Endodermal cell (in vitro differentiated cells): ENCODE measurements around the gene JAK3. TPM values are rescaled to one million over a fixed set of nuclear protein-coding genes. Genes with fewer than 3 reads are reported as not detected.

Source experiments
- DNase-seq: peaks from one replicate; pipeline ENCODE4 v3.0.0-alpha.2; 2017
- H3K27ac ChIP-seq: 2 replicates; pipeline ENCODE4 v1.5.1; 2013; ENCODE audit warnings: mild to moderate bottlenecking, low read depth, low read length, moderate library complexity
- H3K27me3 ChIP-seq: 2 replicates; pipeline ENCODE4 v1.6.1; 2013; ENCODE audit warnings: mild to moderate bottlenecking, low read length, moderate library complexity; ENCODE audit not compliant: insufficient read depth, control insufficient read depth, poor library complexity, severe bottlenecking
- H3K36me3 ChIP-seq: 2 replicates; pipeline ENCODE4 v1.7.0; 2013; ENCODE audit warnings: mild to moderate bottlenecking, low read length, moderate library complexity; ENCODE audit not compliant: control insufficient read depth, insufficient read depth
- H3K4me1 ChIP-seq: one replicate; pipeline ENCODE4 v1.7.0; 2013; ENCODE audit warnings: low read length; ENCODE audit not compliant: control insufficient read depth, insufficient read depth
- H3K4me3 ChIP-seq: 2 replicates; pipeline ENCODE4 v1.5.1; 2013; ENCODE audit warnings: mild to moderate bottlenecking, low read length, moderate library complexity
- H3K9ac ChIP-seq: 2 replicates; pipeline ENCODE4 v1.6.1; 2013; ENCODE audit warnings: mild to moderate bottlenecking, low read length, moderate library complexity; ENCODE audit not compliant: poor library complexity, severe bottlenecking; ENCODE audit errors: extremely low read depth
- H3K9me3 ChIP-seq: 2 replicates; pipeline ENCODE4 v1.6.1; 2013; ENCODE audit warnings: mild to moderate bottlenecking, low read length, moderate library complexity; ENCODE audit not compliant: control insufficient read depth
- H3K27ac Mint-ChIP-seq: 2 replicates; pipeline ENCODE4 v1.8.0; 2020; ENCODE audit warnings: mixed read lengths
- H3K27me3 Mint-ChIP-seq: 2 replicates; pipeline ENCODE4 v1.8.0; 2021; ENCODE audit warnings: mild to moderate bottlenecking, mixed read lengths; ENCODE audit not compliant: insufficient read depth
- H3K36me3 Mint-ChIP-seq: 2 replicates; pipeline ENCODE4 v1.8.0; 2020; ENCODE audit warnings: low read depth, mixed read lengths
- H3K4me1 Mint-ChIP-seq: 2 replicates; pipeline ENCODE4 v1.8.0; 2020; ENCODE audit warnings: mixed read lengths
- H3K4me3 Mint-ChIP-seq: 2 replicates; pipeline ENCODE4 v1.8.0; 2020; ENCODE audit warnings: mild to moderate bottlenecking, moderate library complexity, mixed read lengths
- H3K9me3 Mint-ChIP-seq: 2 replicates; pipeline ENCODE4 v1.8.0; 2020; ENCODE audit warnings: mild to moderate bottlenecking, mixed read lengths
- CTCF ChIP-seq: fragments of 200-600 bp; sonication (generic); conservative IDR thresholded peaks from 2 replicates; pipeline ENCODE4 v1.5.0; 2021; ENCODE audit warnings: antibody characterized with exemption, mild to moderate bottlenecking
- WGBS, 2 experiments: methylation state at CpG; one replicate each; pipeline versions ENCODE4 v1.1.5 to v1.1.7; 2013; ENCODE audit warnings: missing lambda C conversion rate in 2 of 2, mixed read lengths in 1 of 2; ENCODE audit not compliant: insufficient coverage in 1 of 2, insufficient read length in 1 of 2; 5-methylcytosine and 5-hydroxymethylcytosine counted together
- total RNA-seq, 2 donors: library from RNA; stranded (reverse); fragmentation: NEBNext Ultra II Directional in 1 of 2; extraction: Animal tissue kit (Norgen Biotek cat#: 25700) in 1 of 2; gene quantifications; 2 replicates in 1 of 2; 3 replicates in 1 of 2; pipeline ENCODE4 v1.2.1, GENCODE V29; 2021

The JAK3 gene
- total RNA-seq, 2 donors from 2014 or later: 2.8 to 3.2 TPM

- Mint-ChIP-seq H3K4me3 (no peak overlapping the region), H3K36me3 (no peaks in the 10 kb centered on the region), H3K4me1 (no peaks in the 10 kb centered on the region), H3K27me3 (no peaks in the 10 kb centered on the region), H3K27ac (no peak overlapping the region), H3K9me3 (no peaks in the 10 kb centered on the region)
- no peaks in the 10 kb centered on the region for H3K9me3 ChIP-seq
- no peaks in the 10 kb centered on the region for H3K27me3 ChIP-seq
- no peaks in the 10 kb centered on the region for H3K36me3 ChIP-seq
- no peak overlapping the region for H3K27ac ChIP-seq
- 78 to 83% methylated on average over 4 to 8 of the region's 8 CpGs for WGBS, 2 experiments
- TF ChIP-seq CTCF: no peak
- DNase-seq: no peak
- H3K4me1 ChIP-seq: no peaks in the 10 kb centered on the region
- H3K4me3 ChIP-seq: no peak overlapping the region
- no peak overlapping the region for H3K9ac ChIP-seq
Measured at GRCh38 chr19:17824339-17824738, 23.4 kb downstream of the JAK3 start.

- Histone ChIP-seq H3K27me3 (no peaks in the 10 kb centered on the region), H3K36me3 (no peaks in the 10 kb centered on the region), H3K4me3 (no peak within 1 kb of the TSS), H3K27ac (no peak within 1 kb of the TSS), H3K9ac (no peak within 1 kb of the TSS), H3K4me1 (no peaks in the 10 kb centered on the region), H3K9me3 (no peaks in the 10 kb centered on the region)
- 94 to 97% methylated on average over 23 to 34 of the region's 34 CpGs for WGBS, 2 experiments
- H3K4me3 Mint-ChIP-seq: no peak within 1 kb of the TSS
- no peak within 1 kb of the TSS for H3K27ac Mint-ChIP-seq
- no peaks in the 10 kb centered on the region for H3K27me3 Mint-ChIP-seq
- no peak for TF ChIP-seq CTCF
- no peaks in the 10 kb centered on the region for H3K36me3 Mint-ChIP-seq
- no peak for DNase-seq
- H3K4me1 Mint-ChIP-seq: no peaks in the 10 kb centered on the region
- no peaks in the 10 kb centered on the region for H3K9me3 Mint-ChIP-seq
Measured at GRCh38 chr19:17821190-17821589, 26.6 kb downstream of the JAK3 start, which contains the start of gene INSL3. Gene INSL3, minus strand, starts transcription at chr19:17821519. Its CDS starts 13 bp downstream, at chr19:17821506.

GRCh38 chr19:17817668-17818363, 30.0 kb downstream of the JAK3 start:
- Mint-ChIP-seq H3K9me3 (no peaks in the 10 kb centered on the region), H3K4me1 (no peaks in the 10 kb centered on the region), H3K4me3 (no peak overlapping the region), H3K27me3 (no peaks in the 10 kb centered on the region), H3K27ac (no peak overlapping the region), H3K36me3 (no peaks in the 10 kb centered on the region)
- Histone ChIP-seq H3K4me3 (no peak overlapping the region), H3K36me3 (no peaks in the 10 kb centered on the region), H3K27ac (no peak overlapping the region), H3K27me3 (no peaks in the 10 kb centered on the region), H3K9ac (no peak overlapping the region), H3K4me1 (no peaks in the 10 kb centered on the region), H3K9me3 (no peaks in the 10 kb centered on the region)
- no peak for TF ChIP-seq CTCF
- no peak for DNase-seq
- 84 to 90% methylated on average over 6 to 13 of the region's 13 CpGs for WGBS, 2 experiments
